ENCODE measurements around the gene CAV3. TPM values are rescaled to one million over a fixed set of nuclear protein-coding genes. Genes with fewer than 3 reads are reported as not detected.

Gene CAV3
- total and polyA plus RNA-seq, 2 donors (not counting 3 experiments of a cell fraction or from before 2014, with no cell fraction given) = not detected

DNA sequence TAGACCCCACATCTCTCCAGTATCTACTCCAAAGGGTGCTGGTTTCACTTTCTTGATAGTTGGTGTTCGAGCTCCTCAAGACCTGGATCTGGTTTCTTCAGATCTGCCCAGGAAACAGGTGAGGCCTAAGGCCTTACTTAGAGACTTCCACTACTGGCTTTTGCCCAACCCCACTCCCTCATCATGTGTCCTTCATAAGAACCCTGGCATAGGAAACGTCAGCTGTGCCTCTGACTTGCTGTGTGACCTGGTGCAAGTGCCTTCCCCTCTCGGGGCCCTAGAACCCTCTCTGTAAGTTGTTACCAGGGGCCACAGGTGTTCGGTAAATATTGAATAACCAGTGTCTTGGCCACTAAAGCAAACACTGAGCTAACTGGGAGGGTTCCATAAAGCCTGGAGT is 31.9 kb downstream of the CAV3 start:
- TF ChIP-seq EZH2 (IDR thresholded peaks at IDR 0.05; ENCODE audit: borderline replicate concordance, low read depth, low read length, severe bottlenecking) (no peak), JUN (IDR thresholded peaks at IDR 0.05; ENCODE audit: borderline replicate concordance, insufficient read depth, insufficient read length, low read depth) (no peak), MYC (IDR thresholded peaks at IDR 0.05; ENCODE audit: low read depth, low read length) (no peak), FOS (IDR thresholded peaks at IDR 0.05; ENCODE audit: borderline replicate concordance, insufficient read depth, low read length) (no peak), POLR2A (IDR thresholded peaks at IDR 0.05; ENCODE audit: low read depth, low read length) (no peak), GATA2 (IDR thresholded peaks at IDR 0.05; ENCODE audit: insufficient read depth, insufficient read length, low read depth, low read length) (no peak), POLR2AphosphoS5 (IDR thresholded peaks at IDR 0.05; ENCODE audit: insufficient read depth, low read depth, low read length) (no peak)
- TF ChIP-seq, protein P1, sequence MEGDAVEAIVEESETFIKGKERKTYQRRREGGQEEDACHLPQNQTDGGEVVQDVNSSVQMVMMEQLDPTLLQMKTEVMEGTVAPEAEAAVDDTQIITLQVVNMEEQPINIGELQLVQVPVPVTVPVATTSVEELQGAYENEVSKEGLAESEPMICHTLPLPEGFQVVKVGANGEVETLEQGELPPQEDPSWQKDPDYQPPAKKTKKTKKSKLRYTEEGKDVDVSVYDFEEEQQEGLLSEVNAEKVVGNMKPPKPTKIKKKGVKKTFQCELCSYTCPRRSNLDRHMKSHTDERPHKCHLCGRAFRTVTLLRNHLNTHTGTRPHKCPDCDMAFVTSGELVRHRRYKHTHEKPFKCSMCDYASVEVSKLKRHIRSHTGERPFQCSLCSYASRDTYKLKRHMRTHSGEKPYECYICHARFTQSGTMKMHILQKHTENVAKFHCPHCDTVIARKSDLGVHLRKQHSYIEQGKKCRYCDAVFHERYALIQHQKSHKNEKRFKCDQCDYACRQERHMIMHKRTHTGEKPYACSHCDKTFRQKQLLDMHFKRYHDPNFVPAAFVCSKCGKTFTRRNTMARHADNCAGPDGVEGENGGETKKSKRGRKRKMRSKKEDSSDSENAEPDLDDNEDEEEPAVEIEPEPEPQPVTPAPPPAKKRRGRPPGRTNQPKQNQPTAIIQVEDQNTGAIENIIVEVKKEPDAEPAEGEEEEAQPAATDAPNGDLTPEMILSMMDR (IDR thresholded peaks at IDR 0.05; ENCODE audit: extremely low read depth in 1 of 2, insufficient read depth in 1 of 2, low read depth in 1 of 2, low read length in 2 of 2) = no peak
- TF ChIP-seq, protein P2, sequence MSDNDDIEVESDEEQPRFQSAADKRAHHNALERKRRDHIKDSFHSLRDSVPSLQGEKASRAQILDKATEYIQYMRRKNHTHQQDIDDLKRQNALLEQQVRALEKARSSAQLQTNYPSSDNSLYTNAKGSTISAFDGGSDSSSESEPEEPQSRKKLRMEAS (IDR thresholded peaks at IDR 0.05; ENCODE audit: insufficient read depth, insufficient read length) = no peak
- Histone ChIP-seq H3K4me1 (ENCODE audit: control insufficient read depth, extremely low read depth, insufficient read depth, low read length) (peaks cover 16% of the 10 kb centered on the region), H3K4me3 (replicated peaks in 1 of 3; ENCODE audit: insufficient read depth in 1 of 3, low read depth in 1 of 3, low read length in 3 of 3) (no peak overlapping the region), H3K4me2 (ENCODE audit: insufficient read depth, low read length) (no peak overlapping the region), H3K9me3 (replicated peaks; ENCODE audit: control insufficient read depth, insufficient read depth, low read length) (no peaks in the 10 kb centered on the region), H3K27me3 (ENCODE audit: control insufficient read depth in 2 of 2, insufficient read depth in 2 of 2, low read length in 2 of 2) (peaks cover 24 to 28% of the 10 kb centered on the region in 2 experiments), H3K36me3 (ENCODE audit: control insufficient read depth in 2 of 2, extremely low read depth in 1 of 2, insufficient read depth in 2 of 2, low read length in 2 of 2) (no peaks in the 10 kb centered on the region), H2AFZ (ENCODE audit: low read depth, low read length) (no peak overlapping the region), H4K20me1 (replicated peaks; ENCODE audit: control insufficient read depth, extremely low read depth, insufficient read depth, low read length) (no peaks in the 10 kb centered on the region), H3K9ac (replicated peaks; ENCODE audit: extremely low read depth, insufficient read depth, low read length) (no peak overlapping the region), H3K27ac (ENCODE audit: insufficient read depth, low read depth, low read length) (no peak overlapping the region), H3K9me1 (replicated peaks; ENCODE audit: control insufficient read depth, extremely low read depth, insufficient read depth, low read length) (no peaks in the 10 kb centered on the region), H3K79me2 (ENCODE audit: control insufficient read depth, insufficient read depth, low read length) (no peaks in the 10 kb centered on the region)
- ChIA-PET POLR2A (no interaction called here), CTCF (interaction anchor here (1.3 kb wide), 1 partner anchor 10 kb away, joined by 5 read pairs; no protein-coding TSS in a partner anchor)
- dilution Hi-C loops (cut with MboI; ENCODE audit: extremely low pct_ligation_motif_present, low sequenced_read_pairs) = no loop called here
- no TSS peak for BruUV-seq (replicated peaks)
- intact Hi-C loops (cut with micrococcal nuclease) = loop anchor here (5.0 kb wide), 1 partner anchor 103 kb away; no protein-coding TSS in a partner anchor
- DNase-seq (ENCODE audit: low read depth, low spot score) (no peak), FAIRE-seq (no peak)
